ENCODE data around the gene SLC44A4.

DNA sequence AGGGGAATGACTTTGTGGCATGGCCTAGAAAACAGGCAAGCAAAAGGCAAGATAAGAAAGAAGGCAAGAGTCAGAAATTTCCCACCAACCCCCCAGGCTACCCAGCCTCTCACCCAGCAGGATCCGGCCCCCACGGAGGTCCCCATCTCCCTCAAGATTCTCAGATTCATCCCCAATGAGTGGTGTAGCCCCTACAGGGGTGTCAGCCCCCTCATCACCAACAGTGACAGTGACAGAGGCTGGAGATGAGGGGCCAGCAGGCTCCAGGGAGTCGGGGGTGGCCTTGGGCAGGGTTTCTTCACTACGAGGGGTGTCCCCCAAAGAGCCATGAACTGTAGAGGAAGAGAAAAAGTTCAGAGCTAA is 17.7 kb upstream of the SLC44A4 start:
- TF ChIP-seq, protein P1, sequence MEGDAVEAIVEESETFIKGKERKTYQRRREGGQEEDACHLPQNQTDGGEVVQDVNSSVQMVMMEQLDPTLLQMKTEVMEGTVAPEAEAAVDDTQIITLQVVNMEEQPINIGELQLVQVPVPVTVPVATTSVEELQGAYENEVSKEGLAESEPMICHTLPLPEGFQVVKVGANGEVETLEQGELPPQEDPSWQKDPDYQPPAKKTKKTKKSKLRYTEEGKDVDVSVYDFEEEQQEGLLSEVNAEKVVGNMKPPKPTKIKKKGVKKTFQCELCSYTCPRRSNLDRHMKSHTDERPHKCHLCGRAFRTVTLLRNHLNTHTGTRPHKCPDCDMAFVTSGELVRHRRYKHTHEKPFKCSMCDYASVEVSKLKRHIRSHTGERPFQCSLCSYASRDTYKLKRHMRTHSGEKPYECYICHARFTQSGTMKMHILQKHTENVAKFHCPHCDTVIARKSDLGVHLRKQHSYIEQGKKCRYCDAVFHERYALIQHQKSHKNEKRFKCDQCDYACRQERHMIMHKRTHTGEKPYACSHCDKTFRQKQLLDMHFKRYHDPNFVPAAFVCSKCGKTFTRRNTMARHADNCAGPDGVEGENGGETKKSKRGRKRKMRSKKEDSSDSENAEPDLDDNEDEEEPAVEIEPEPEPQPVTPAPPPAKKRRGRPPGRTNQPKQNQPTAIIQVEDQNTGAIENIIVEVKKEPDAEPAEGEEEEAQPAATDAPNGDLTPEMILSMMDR (IDR thresholded peaks at IDR 0.05): no peak
- TF ChIP-seq POLR2A (IDR thresholded peaks at IDR 0.05): no peak
